Mesendoderm (in vitro differentiated cells): ENCODE data around the gene LRRC36.

Experiments used
- DNase-seq: peaks from one replicate; pipeline ENCODE4 v3.0.0; 2013
- H2AK5ac ChIP-seq: 2 replicates; pipeline ENCODE4 v1.6.1; 2013; ENCODE audit warnings: low read length, inconsistent platforms
- H2BK120ac ChIP-seq: 2 replicates; pipeline ENCODE4 v1.6.1; 2013; ENCODE audit warnings: low read depth, mild to moderate bottlenecking, low read length, moderate library complexity, mixed read lengths
- H2BK15ac ChIP-seq: replicated peaks from 2 replicates; pipeline ENCODE4 v1.6.1; 2013; ENCODE audit warnings: low read depth, mild to moderate bottlenecking, moderate library complexity
- H2BK5ac ChIP-seq: 2 replicates; pipeline ENCODE4 v1.6.1; 2013; ENCODE audit warnings: low read length, inconsistent platforms
- H3K18ac ChIP-seq: 2 replicates; pipeline ENCODE4 v1.6.1; 2013; ENCODE audit warnings: mild to moderate bottlenecking, low read length, mixed read lengths
- H3K23ac ChIP-seq: one replicate; pipeline ENCODE4 v1.6.1; 2013; ENCODE audit warnings: low read length
- H3K27ac ChIP-seq: 2 replicates; pipeline ENCODE4 v1.5.1; 2013; ENCODE audit warnings: low read depth, mild to moderate bottlenecking, inconsistent platforms, low read length, moderate library complexity
- H3K27me3 ChIP-seq: 2 replicates; pipeline ENCODE4 v1.6.1; 2013; ENCODE audit warnings: low read length, control low read depth, mild to moderate bottlenecking, inconsistent platforms; ENCODE audit not compliant: insufficient read depth, poor library complexity
- H3K36me3 ChIP-seq: 2 replicates; pipeline ENCODE4 v1.6.1; 2013; ENCODE audit warnings: low read length, inconsistent platforms; ENCODE audit not compliant: control insufficient read depth, insufficient read depth
- H3K4ac ChIP-seq: one replicate; pipeline ENCODE4 v1.6.1; 2013; ENCODE audit warnings: low read depth, mild to moderate bottlenecking, low read length, moderate library complexity
- H3K4me1 ChIP-seq: 2 replicates; pipeline ENCODE4 v1.6.1; 2013; ENCODE audit warnings: low read depth, low read length, inconsistent platforms; ENCODE audit not compliant: control insufficient read depth
- H3K4me2 ChIP-seq: 2 replicates; pipeline ENCODE4 v1.6.1; 2013; ENCODE audit warnings: low read length
- H3K4me3 ChIP-seq: 2 replicates; pipeline ENCODE4 v1.5.1; 2013; ENCODE audit warnings: mild to moderate bottlenecking, low read length
- H3K56ac ChIP-seq: one replicate; pipeline ENCODE4 v1.6.1; 2013; ENCODE audit warnings: low read length
- H3K79me1 ChIP-seq: 2 replicates; pipeline ENCODE4 v1.6.1; 2013; ENCODE audit warnings: low read length, inconsistent platforms
- H3K79me2 ChIP-seq: 2 replicates; pipeline ENCODE4 v1.6.1; 2013; ENCODE audit warnings: mild to moderate bottlenecking, low read length; ENCODE audit not compliant: control insufficient read depth, insufficient read depth
- H3K9ac ChIP-seq: 2 replicates; pipeline ENCODE4 v1.6.1; 2013; ENCODE audit warnings: low read length, inconsistent platforms
- H4K5ac ChIP-seq: one replicate; pipeline ENCODE4 v1.6.1; 2013; ENCODE audit warnings: low read length
- H4K8ac ChIP-seq: one replicate; pipeline ENCODE4 v1.6.1; 2013; ENCODE audit warnings: low read depth, mild to moderate bottlenecking, control low read depth, low read length, moderate library complexity
- WGBS: extraction: QIAGEN DNeasy Blood & Tissue Kit; methylation state at CpG from one replicate; pipeline ENCODE4 v1.1.7; 2013; ENCODE audit warnings: low lambda C conversion rate, missing lambda C conversion rate; ENCODE audit not compliant: insufficient coverage; ENCODE audit errors: extremely low coverage; 5-methylcytosine and 5-hydroxymethylcytosine counted together

LRRC36 gene

DNA sequence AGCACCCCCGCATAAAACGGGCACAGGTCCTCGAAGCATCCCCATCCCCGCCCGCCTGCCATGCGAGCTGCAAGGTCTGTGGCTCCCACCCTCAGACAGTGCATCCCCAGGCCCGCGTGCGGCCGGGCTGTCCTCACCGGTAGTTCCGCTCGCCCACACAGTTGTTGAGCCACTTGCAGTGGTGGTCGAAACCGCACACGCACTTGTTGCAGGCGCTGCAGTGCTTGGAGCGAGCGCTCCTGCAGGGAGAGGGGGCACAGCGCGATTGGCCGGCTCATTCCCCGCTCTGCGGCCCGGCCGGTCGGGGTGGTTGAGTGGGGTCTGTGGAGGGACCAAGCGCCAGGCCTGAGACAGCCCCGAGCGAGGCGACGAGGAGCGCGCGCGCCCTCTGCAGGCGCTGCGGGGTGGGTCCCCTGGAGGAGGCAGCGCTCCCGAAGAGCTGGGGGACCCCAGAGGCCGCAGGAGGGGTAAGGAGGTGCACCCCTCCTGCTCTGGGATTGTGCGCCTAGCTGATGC lies 72.7 kb downstream of the LRRC36 start:
- Histone ChIP-seq H3K4ac (no peak overlapping the region), H4K8ac (no peak overlapping the region), H3K79me1 (no peaks in the 10 kb centered on the region), H3K4me1 (peaks cover 1% of the 10 kb centered on the region), H2AK5ac (no peak overlapping the region), H2BK15ac (no peak overlapping the region), H3K23ac (no peak overlapping the region), H3K4me2 (no peak overlapping the region), H3K27ac (no peak overlapping the region), H2BK120ac (no peak overlapping the region), H3K4me3 (no peak overlapping the region), H4K5ac (no peak overlapping the region), H3K18ac (no peak overlapping the region), H3K27me3 (peaks cover 12% of the 10 kb centered on the region), H3K56ac (peak overlapping the region; percentile 76), H2BK5ac (no peak overlapping the region), H3K36me3 (no peaks in the 10 kb centered on the region), H3K79me2 (no peaks in the 10 kb centered on the region), H3K9ac (peak overlapping the region; percentile 47)
- WGBS = no CpG with 5 or more reads among the region's 42 CpGs
- DNase-seq = peak; percentile 69

DNA sequence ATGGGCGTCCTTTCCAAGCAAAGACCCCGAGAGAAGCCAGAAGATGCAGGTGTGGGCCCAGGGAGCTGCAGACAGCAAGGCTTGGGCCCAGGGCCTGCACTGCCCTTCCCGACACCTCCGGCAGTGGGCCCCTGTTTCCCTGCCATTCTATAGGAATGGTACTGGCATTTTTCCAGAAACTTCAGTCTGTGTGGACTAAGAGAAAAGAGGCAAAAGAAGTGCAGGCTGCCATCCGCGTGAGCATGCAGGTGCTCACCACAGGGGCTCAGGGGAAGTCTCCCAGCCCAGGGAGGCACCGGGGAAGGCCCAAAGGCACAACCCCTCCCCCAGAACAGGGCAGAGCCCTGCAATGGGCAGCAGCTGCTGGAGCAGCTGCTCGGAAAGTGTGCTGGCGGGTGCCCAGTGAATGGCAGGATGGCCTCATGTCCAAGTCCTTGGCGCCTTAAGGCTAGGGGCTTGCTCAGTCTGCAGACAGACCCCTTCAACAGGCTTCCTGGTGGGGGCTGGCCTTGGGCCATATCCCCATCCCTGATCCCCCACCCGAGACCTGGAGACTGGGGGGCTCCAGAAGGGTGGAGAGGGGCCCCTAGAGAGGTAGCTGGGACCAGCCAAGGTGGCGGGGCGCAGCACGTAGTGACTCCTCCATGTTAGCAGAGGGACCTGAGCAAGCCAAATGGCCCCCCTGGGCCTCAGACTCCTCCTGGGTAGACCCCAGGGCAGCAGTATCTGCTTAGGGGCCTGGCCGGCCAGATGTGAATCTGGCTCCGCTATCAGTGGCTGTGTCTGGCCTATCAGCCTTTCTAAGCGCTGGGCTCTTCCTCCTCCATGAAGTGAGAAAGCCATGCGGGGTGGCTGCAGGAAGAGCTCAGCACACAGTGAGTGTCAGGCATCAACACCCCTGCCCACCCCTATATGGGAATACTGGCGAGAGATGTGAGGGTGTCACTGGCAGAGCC lies 73.4 kb downstream of the LRRC36 start:
- Histone ChIP-seq H3K56ac (no peak overlapping the region), H2BK5ac (no peak overlapping the region), H3K36me3 (no peaks in the 10 kb centered on the region), H3K4ac (no peak overlapping the region), H4K8ac (no peak overlapping the region), H2AK5ac (no peak overlapping the region), H2BK120ac (no peak overlapping the region), H3K4me2 (no peak overlapping the region), H3K79me2 (no peaks in the 10 kb centered on the region), H3K79me1 (no peaks in the 10 kb centered on the region), H3K27ac (no peak overlapping the region), H4K5ac (no peak overlapping the region), H3K4me1 (peaks cover 1% of the 10 kb centered on the region), H3K27me3 (peaks cover 5% of the 10 kb centered on the region), H3K23ac (no peak overlapping the region), H3K4me3 (no peak overlapping the region), H3K9ac (no peak overlapping the region), H3K18ac (no peak overlapping the region), H2BK15ac (no peak overlapping the region)
- DNase-seq = peak; percentile 31
- WGBS = no CpG with 5 or more reads among the region's 19 CpGs

DNA sequence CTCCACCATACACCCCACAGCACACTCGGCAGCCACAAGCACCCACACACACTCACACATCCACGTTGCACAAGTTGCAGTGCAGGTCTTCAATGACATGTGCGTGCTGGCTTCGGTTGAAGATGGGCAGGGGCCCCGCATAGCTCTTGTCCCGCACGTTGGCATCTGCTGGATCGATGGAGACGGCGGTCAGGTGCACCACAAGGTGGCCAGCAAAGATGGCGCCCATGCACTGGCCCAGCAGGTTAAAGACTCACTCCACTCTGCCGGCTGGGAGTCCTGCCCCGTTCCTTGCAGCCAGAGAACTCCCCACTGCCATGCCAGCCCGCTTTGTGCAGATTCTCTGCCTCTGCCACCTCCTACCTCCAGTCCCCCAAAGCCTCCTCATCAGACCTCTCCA lies 74.3 kb downstream of the LRRC36 start:
- no peak overlapping the region for H3K4me2 ChIP-seq
- no peak overlapping the region for H3K23ac ChIP-seq
- no peak overlapping the region for H2AK5ac ChIP-seq
- no peak overlapping the region for H3K4me3 ChIP-seq
- H3K4me1 ChIP-seq = peaks cover 1% of the 10 kb centered on the region
- no peak for DNase-seq
- no peak overlapping the region for H2BK5ac ChIP-seq
- no peaks in the 10 kb centered on the region for H3K27me3 ChIP-seq
- H3K9ac ChIP-seq = no peak overlapping the region
- no peaks in the 10 kb centered on the region for H3K36me3 ChIP-seq
- no peaks in the 10 kb centered on the region for H3K79me1 ChIP-seq
- H3K18ac ChIP-seq = no peak overlapping the region
- H3K79me2 ChIP-seq = no peaks in the 10 kb centered on the region
- H3K4ac ChIP-seq = no peak overlapping the region
- WGBS = no CpG with 5 or more reads among the region's 14 CpGs
- H4K8ac ChIP-seq = no peak overlapping the region
- H2BK15ac ChIP-seq = no peak overlapping the region
- H3K56ac ChIP-seq = no peak overlapping the region
- H3K27ac ChIP-seq = no peak overlapping the region
- no peak overlapping the region for H4K5ac ChIP-seq
- no peak overlapping the region for H2BK120ac ChIP-seq

DNA sequence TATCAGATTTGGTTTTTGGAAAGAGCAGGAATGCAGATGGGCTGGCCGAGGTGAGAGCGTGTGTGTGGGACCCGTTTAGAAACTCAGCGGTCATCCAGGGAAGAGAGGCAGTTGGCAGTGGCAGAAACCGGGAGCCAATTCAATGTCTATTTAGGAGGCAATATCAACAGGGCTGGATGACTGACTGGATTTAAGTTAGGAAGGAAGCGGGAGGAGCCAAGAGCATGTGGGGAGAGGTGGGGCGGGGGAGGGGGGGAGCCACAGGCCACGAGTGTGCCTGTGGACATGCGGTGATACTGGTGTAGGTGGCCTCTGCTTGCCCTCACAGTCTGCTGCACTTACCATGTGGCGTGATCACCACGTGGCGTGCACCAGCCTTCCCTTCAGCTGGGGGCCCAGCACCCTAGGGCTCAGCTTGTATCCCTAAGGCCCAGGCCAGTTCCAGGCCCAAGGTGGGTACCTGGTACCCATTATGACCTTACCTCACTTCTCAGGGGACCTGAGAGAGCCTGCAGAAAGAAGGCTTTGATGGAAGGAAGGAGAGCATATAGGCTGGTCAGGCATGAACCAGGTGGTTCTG lies 77.5 kb downstream of the LRRC36 start:
- WGBS = no CpG with 5 or more reads among the region's 12 CpGs
- Histone ChIP-seq H3K18ac (no peak overlapping the region), H3K79me1 (no peaks in the 10 kb centered on the region), H3K79me2 (no peaks in the 10 kb centered on the region), H3K4me2 (no peak overlapping the region), H2BK15ac (no peak overlapping the region), H3K9ac (no peak overlapping the region), H3K4me3 (no peak overlapping the region), H4K8ac (no peak overlapping the region), H3K23ac (no peak overlapping the region), H3K4ac (no peak overlapping the region), H3K36me3 (no peaks in the 10 kb centered on the region), H3K27ac (no peak overlapping the region), H3K4me1 (peaks cover 4% of the 10 kb centered on the region), H2AK5ac (no peak overlapping the region), H3K56ac (peak overlapping the region; percentile 38), H2BK5ac (no peak overlapping the region), H3K27me3 (no peaks in the 10 kb centered on the region), H4K5ac (no peak overlapping the region), H2BK120ac (no peak overlapping the region)
- DNase-seq = no peak

DNA sequence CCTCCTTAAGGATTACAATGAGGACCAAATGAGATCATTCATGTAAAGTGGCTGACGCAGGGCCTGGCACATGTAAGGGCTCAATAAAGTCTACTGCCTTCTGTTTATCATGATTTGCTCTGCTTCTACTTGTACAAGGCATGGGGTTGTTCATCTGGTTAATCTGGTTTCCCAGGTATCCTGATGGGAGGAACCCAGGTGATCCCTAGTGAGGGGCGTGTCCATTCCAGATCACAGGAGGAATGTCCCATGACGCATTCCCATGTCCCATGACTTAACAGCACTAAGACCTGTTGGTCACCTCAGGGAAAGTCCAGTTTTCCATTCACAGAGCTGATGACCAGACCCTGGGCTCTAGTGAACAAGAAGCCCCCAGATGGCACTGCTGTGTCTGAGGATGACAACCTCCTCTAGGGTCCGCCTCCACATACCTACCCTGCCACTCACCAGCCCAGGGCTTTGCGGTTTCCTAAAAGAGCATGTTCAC lies 78.2 kb downstream of the LRRC36 start:
- no peak overlapping the region for H4K5ac ChIP-seq
- DNase-seq = peak; percentile 55
- no peak overlapping the region for H3K23ac ChIP-seq
- no peak overlapping the region for H3K4me3 ChIP-seq
- H2BK5ac ChIP-seq = no peak overlapping the region
- no CpG with 5 or more reads among the region's 5 CpGs for WGBS
- no peak overlapping the region for H3K18ac ChIP-seq
- H2BK15ac ChIP-seq = no peak overlapping the region
- H3K79me1 ChIP-seq = no peaks in the 10 kb centered on the region
- H3K56ac ChIP-seq = no peak overlapping the region
- no peak overlapping the region for H3K27ac ChIP-seq
- no peak overlapping the region for H3K4ac ChIP-seq
- no peaks in the 10 kb centered on the region for H3K79me2 ChIP-seq
- H3K9ac ChIP-seq = no peak overlapping the region
- H3K27me3 ChIP-seq = no peaks in the 10 kb centered on the region
- H3K4me1 ChIP-seq = peaks cover 4% of the 10 kb centered on the region
- H4K8ac ChIP-seq = no peak overlapping the region
- H3K36me3 ChIP-seq = no peaks in the 10 kb centered on the region
- H2AK5ac ChIP-seq = no peak overlapping the region
- no peak overlapping the region for H2BK120ac ChIP-seq
- H3K4me2 ChIP-seq = no peak overlapping the region
